Rectal smooth muscle tissue (tissue), 1 donor: ENCODE results near the gene CDR2.

Experiments used
- H3K27ac ChIP-seq: one replicate; pipeline ENCODE4 v1.7.0; 2013; ENCODE audit warnings: low read depth, low read length, inconsistent platforms
- H3K27me3 ChIP-seq: one replicate; pipeline ENCODE4 v1.7.0; 2013; ENCODE audit warnings: low read length; ENCODE audit not compliant: control insufficient read depth, insufficient read depth
- H3K36me3 ChIP-seq: one replicate; pipeline ENCODE4 v1.7.0; 2013; ENCODE audit warnings: low read length; ENCODE audit not compliant: control insufficient read depth, insufficient read depth
- H3K4me1 ChIP-seq: one replicate; pipeline ENCODE4 v1.7.0; 2013; ENCODE audit warnings: low read length; ENCODE audit not compliant: control insufficient read depth, insufficient read depth
- H3K4me3 ChIP-seq: one replicate; pipeline ENCODE4 v1.7.0; 2013; ENCODE audit warnings: low read length
- H3K9ac ChIP-seq: one replicate; pipeline ENCODE4 v1.7.0; 2013; ENCODE audit warnings: low read length

Gene CDR2

GRCh38 chr16:22317001-22317530, 57.4 kb downstream of the CDR2 start:
- Histone ChIP-seq H3K4me1 (no peaks in the 10 kb centered on the region), H3K27me3 (no peaks in the 10 kb centered on the region), H3K4me3 (no peak overlapping the region), H3K27ac (no peak overlapping the region), H3K36me3 (peaks cover 34% of the 10 kb centered on the region), H3K9ac (no peak overlapping the region)

DNA sequence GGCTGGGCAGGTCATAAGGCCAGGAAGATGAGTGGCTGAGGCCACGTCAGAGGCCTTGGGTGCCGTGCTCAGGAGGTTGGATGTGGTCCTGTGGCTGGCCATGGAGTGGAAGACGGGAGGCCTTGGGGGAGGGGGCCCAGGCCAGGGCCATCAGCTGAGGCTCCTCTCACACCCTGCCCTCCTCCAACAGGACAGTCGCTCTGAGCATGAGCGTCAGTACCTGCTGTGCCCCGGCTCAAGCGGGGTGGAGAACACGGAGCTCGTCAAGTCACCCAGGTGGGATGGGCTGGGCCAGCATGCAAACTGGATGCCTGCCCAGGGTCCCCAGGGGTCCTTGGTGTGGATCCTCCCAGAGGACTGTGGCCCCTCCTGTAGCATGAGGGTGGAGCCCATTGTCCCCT, 58.0 kb downstream of the CDR2 start:
- Histone ChIP-seq H3K4me1 (no peaks in the 10 kb centered on the region), H3K36me3 (peaks cover 38% of the 10 kb centered on the region), H3K4me3 (no peak overlapping the region), H3K9ac (no peak overlapping the region), H3K27me3 (no peaks in the 10 kb centered on the region), H3K27ac (no peak overlapping the region)

- peaks cover 38% of the 10 kb centered on the region for H3K36me3 ChIP-seq
- H3K4me1 ChIP-seq, result no peaks in the 10 kb centered on the region
- H3K27me3 ChIP-seq, result no peaks in the 10 kb centered on the region
Observed at GRCh38 chr16:22315979-22316378, 58.4 kb downstream of the CDR2 start.

DNA sequence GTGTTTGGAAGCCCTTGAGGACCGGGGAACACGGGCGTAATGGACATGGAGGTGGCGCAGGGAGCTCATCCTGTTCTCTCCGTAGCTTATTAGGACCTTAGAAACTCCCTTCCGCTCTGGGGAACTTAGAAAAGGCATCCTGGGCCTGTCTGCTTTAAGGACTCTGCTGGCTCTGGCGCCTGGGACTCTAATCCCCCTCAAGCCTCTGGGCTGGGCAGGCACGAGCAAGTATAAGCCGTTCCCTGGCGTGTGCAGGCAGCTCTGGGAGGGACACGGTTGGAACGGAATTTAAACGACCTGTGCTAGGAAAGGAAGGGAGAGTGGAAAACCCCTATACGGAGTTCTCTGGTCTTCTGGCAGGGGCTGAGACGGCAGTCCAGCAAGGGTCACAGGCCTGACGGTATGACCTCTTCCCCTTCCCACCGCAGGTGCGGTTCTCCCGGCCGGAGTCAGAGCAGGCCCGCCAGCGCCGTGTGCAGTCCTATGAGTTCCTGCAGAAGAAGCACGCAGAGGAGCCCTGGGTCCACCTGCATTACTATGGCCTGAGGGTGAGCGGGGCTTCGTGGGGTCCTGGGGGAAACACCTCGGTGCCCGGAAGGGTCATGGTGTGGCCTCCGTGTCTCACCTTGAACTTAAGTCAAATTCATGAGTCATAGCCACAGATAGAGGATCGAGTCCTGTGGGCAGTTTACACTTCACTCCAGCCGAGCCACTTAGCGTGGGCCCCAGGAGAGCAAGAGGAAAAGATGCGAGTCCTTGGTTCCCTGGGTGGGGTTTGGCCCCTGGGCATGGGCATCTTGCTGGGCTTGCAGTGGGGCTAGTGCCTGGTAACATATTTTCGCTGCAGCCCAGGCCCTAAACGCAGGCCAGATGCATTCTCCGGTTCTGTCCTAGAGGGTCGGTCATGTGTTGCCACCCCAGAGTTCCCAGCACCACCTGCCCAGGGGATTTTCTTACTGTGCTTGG, 59.5 kb downstream of the CDR2 start:
- H3K36me3 ChIP-seq, result peaks cover 39% of the 10 kb centered on the region
- no peak overlapping the region for H3K27ac ChIP-seq
- H3K9ac ChIP-seq, result no peak overlapping the region
- H3K27me3 ChIP-seq, result no peaks in the 10 kb centered on the region
- H3K4me3 ChIP-seq, result no peak overlapping the region
- H3K4me1 ChIP-seq, result no peaks in the 10 kb centered on the region

More at GRCh38 chr16:22315979-22316378, 58.4 kb downstream of the CDR2 start:
- Histone ChIP-seq H3K27ac (no peak overlapping the region), H3K4me3 (no peak overlapping the region), H3K9ac (no peak overlapping the region)

DNA sequence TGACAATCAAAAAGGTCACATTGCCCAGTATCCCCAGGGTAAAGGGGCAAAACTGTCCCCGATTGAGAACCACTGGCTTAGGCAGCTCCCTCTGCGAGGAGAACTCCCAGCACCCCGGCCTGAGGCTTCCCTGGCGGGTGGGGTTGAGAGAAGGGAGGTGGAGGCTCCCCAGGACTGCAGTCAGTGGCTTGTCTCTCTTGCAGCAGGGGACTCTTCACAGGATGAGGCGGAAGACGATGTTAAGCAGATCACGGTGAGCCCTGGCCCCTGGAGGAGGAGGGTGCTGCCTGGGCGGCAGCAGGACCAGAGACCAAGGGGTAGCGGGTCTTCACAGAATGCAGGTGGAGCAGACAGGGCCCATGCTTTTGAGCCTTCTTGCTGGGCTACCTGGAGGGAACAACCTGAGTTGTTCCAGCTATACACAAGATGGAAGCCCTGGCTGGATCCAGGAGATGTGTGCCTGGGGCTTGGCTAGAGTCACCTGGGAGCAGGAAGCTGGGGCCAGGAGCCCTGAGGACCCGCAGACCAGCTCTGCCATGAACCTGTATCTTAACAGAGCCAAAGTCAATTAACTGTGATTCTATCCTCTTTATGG, 60.4 kb downstream of the CDR2 start:
- Histone ChIP-seq H3K9ac (no peak overlapping the region), H3K27ac (no peak overlapping the region), H3K36me3 (peaks cover 44% of the 10 kb centered on the region), H3K27me3 (no peaks in the 10 kb centered on the region), H3K4me1 (no peaks in the 10 kb centered on the region), H3K4me3 (no peak overlapping the region)

GRCh38 chr16:22312897-22313781, 61.3 kb downstream of the CDR2 start:
- Histone ChIP-seq H3K4me1 (no peaks in the 10 kb centered on the region), H3K27me3 (no peaks in the 10 kb centered on the region), H3K4me3 (no peak overlapping the region), H3K36me3 (peaks cover 42% of the 10 kb centered on the region), H3K9ac (no peak overlapping the region), H3K27ac (no peak overlapping the region)

DNA sequence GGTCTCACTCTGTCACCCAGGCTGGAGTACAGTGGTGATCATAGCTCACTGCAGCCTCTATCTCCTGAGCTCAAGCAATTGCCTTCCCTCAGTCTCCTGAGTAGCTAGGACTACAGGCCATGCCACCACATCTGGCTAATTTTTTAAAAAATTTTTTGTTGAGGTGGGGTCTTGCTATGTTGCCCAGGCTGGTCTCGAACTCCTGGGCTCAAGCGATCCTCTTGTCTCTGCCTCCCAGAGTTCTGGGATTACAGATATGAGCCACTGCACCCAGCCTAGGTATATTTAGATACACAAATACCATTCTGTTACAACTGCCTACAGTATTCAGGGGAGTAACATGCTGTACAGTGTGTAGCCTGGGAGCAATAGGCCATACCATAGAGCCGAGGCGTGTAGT, 62.9 kb downstream of the CDR2 start:
- no peaks in the 10 kb centered on the region for H3K4me1 ChIP-seq
- H3K9ac ChIP-seq, result no peak overlapping the region
- H3K4me3 ChIP-seq, result no peak overlapping the region
- peaks cover 44% of the 10 kb centered on the region for H3K36me3 ChIP-seq
- H3K27me3 ChIP-seq, result no peaks in the 10 kb centered on the region
- no peak overlapping the region for H3K27ac ChIP-seq

GRCh38 chr16:22308824-22309520, 65.4 kb downstream of the CDR2 start:
- H3K4me1 ChIP-seq, result no peaks in the 10 kb centered on the region
- H3K9ac ChIP-seq, result no peak overlapping the region
- no peaks in the 10 kb centered on the region for H3K27me3 ChIP-seq
- H3K4me3 ChIP-seq, result no peak overlapping the region
- no peak overlapping the region for H3K27ac ChIP-seq
- H3K36me3 ChIP-seq, result peaks cover 46% of the 10 kb centered on the region

DNA sequence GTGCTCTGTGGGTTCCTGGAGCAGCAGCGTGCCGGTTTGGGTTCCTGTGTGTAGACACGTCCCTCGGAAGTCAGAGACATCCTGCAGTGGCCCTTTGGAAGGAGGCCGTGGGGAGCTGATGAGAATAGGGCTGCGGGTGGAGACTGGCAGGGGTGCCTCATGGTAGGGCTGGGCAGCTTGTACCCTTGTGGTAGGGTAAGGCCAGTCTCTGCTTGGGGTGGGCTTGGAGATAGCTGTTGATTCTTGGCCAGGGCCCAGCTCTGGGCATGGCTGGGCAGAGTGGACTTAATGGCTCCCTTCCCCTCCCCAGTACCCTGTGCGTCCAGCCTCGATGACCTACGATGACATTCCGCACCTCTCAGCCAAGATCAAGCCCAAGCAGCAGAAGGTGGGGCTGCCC, 66.6 kb downstream of the CDR2 start:
- peaks cover 40% of the 10 kb centered on the region for H3K36me3 ChIP-seq
- no peaks in the 10 kb centered on the region for H3K4me1 ChIP-seq
- no peak overlapping the region for H3K27ac ChIP-seq
- H3K27me3 ChIP-seq, result no peaks in the 10 kb centered on the region
- H3K9ac ChIP-seq, result no peak overlapping the region
- H3K4me3 ChIP-seq, result no peak overlapping the region

DNA sequence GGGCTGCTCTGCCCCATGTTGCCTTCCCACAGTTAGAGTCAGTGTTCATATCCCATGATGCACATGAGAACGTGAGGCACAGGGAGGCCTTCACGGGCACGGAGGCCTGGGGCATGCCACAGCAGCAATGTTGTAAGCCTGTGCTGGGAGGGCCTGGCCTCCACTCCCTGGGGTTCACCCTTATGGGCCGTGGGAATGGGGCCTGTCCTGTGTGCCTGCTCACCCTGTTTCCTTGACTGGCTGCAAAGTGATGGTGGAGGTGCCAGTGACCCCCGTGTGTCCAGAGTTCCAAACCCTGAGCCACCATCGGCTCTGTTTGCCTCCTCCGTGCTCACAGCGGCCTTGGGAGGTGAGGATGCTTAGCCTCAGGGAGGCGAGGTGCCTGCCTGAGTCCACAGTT, 67.6 kb downstream of the CDR2 start:
- H3K27ac ChIP-seq, result no peak overlapping the region
- no peaks in the 10 kb centered on the region for H3K4me1 ChIP-seq
- no peak overlapping the region for H3K9ac ChIP-seq
- no peak overlapping the region for H3K4me3 ChIP-seq
- peaks cover 42% of the 10 kb centered on the region for H3K36me3 ChIP-seq
- no peaks in the 10 kb centered on the region for H3K27me3 ChIP-seq

DNA sequence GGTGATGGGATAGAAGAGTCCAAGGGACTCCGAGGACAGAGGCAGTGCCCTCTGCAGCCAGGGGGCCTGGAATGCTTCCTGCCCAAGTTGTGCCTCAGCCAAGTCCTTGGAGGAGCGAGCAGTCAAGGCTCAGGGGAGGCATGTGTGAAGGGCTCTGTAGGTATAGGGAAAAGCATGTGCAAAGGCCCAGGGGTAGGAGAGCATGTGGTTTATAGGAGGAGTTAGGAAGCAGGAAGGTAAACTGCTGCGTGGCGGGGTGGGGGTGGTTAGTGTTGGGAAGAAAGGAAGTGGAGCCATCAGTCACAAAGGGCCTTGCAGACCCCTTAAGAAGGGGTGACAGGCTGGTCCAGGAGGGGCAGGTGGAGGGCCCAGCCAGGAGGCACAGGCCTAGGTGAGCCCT, 70.0 kb downstream of the CDR2 start:
- H3K4me3 ChIP-seq, result no peak overlapping the region
- H3K36me3 ChIP-seq, result peaks cover 34% of the 10 kb centered on the region
- H3K9ac ChIP-seq, result no peak overlapping the region
- no peak overlapping the region for H3K27ac ChIP-seq
- peaks cover 7% of the 10 kb centered on the region for H3K4me1 ChIP-seq
- H3K27me3 ChIP-seq, result no peaks in the 10 kb centered on the region
